Parathyroid adenoma (tissue), 2 donors: ENCODE results near the gene CPNE5.

ENCODE experiments used
- H2AFZ ChIP-seq: fragments of 300-600 bp; sonication (generic); one replicate; pipeline ENCODE4 v1.7.0; 2017; ENCODE audit warnings: antibody characterized with exemption, mild to moderate bottlenecking
- H3K27ac ChIP-seq: fragments of 300-600 bp; sonication (generic); one replicate; pipeline ENCODE4 v1.7.0; 2017
- H3K27me3 ChIP-seq: fragments of 300-600 bp; sonication (generic); one replicate; pipeline ENCODE4 v1.7.0; 2017; ENCODE audit warnings: low read length; ENCODE audit not compliant: control insufficient read depth, insufficient read depth
- H3K36me3 ChIP-seq: fragments of 300-600 bp; sonication (generic); one replicate; pipeline ENCODE4 v1.7.0; 2017; ENCODE audit warnings: low read length; ENCODE audit not compliant: control insufficient read depth, insufficient read depth
- H3K4me1 ChIP-seq: fragments of 300-600 bp; sonication (generic); one replicate; pipeline ENCODE4 v1.7.0; 2017; ENCODE audit warnings: control low read depth
- H3K4me2 ChIP-seq: fragments of 300-600 bp; sonication (generic); one replicate; pipeline ENCODE4 v1.7.0; 2017; ENCODE audit warnings: low read length
- H3K4me3 ChIP-seq: fragments of 300-600 bp; sonication (generic); one replicate; pipeline ENCODE4 v1.7.0; 2017; ENCODE audit warnings: low read depth, low read length
- H3K79me2 ChIP-seq: fragments of 300-600 bp; sonication (generic); one replicate; pipeline ENCODE4 v1.7.0; 2017; ENCODE audit warnings: control low read depth
- H3K9ac ChIP-seq: fragments of 300-600 bp; sonication (generic); one replicate; pipeline ENCODE4 v1.7.0; 2017; ENCODE audit warnings: mild to moderate bottlenecking
- H3K9me3 ChIP-seq: fragments of 300-600 bp; sonication (generic); one replicate; pipeline ENCODE4 v1.7.0; 2017; ENCODE audit warnings: low read length; ENCODE audit not compliant: control insufficient read depth
- TF ChIP-seq, protein P1 (sequence below): fragments of 300-600 bp; sonication (generic); IDR thresholded peaks from one replicate; pipeline ENCODE4 v1.7.0; 2017; ENCODE audit warnings: antibody characterized with exemption, mild to moderate bottlenecking
- donor health status: primary hyperparathyroidism.

Gene CPNE5

DNA sequence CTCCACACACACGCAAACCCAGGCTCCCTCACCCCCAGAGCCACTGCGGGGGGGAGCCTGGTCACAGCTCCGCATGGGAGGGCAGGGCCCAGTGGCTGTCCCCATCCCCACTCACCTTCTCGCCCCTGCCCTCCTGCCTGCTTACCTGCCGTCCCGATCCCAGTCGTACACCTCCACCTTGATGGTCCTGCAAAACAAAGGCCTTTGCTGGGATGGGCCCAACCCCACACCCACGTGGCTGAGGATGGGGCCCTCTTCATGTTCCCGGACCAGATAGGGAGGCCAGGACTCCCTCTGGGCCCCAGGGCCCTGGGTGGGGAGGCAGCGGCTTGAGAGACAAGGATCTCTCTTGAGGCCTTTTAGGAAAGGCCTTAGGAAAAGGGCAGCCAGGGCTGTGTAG, 74.1 kb downstream of the CPNE5 start:
- Histone ChIP-seq H3K27me3 (no peaks in the 10 kb centered on the region), H3K9ac (no peak overlapping the region), H2AFZ (no peak overlapping the region), H3K9me3 (no peaks in the 10 kb centered on the region), H3K79me2 (no peaks in the 10 kb centered on the region), H3K4me2 (no peak overlapping the region), H3K4me1 (no peaks in the 10 kb centered on the region), H3K36me3 (no peaks in the 10 kb centered on the region), H3K4me3 (no peak overlapping the region), H3K27ac (no peak overlapping the region)
- TF ChIP-seq, protein P1, sequence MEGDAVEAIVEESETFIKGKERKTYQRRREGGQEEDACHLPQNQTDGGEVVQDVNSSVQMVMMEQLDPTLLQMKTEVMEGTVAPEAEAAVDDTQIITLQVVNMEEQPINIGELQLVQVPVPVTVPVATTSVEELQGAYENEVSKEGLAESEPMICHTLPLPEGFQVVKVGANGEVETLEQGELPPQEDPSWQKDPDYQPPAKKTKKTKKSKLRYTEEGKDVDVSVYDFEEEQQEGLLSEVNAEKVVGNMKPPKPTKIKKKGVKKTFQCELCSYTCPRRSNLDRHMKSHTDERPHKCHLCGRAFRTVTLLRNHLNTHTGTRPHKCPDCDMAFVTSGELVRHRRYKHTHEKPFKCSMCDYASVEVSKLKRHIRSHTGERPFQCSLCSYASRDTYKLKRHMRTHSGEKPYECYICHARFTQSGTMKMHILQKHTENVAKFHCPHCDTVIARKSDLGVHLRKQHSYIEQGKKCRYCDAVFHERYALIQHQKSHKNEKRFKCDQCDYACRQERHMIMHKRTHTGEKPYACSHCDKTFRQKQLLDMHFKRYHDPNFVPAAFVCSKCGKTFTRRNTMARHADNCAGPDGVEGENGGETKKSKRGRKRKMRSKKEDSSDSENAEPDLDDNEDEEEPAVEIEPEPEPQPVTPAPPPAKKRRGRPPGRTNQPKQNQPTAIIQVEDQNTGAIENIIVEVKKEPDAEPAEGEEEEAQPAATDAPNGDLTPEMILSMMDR = no peak

DNA sequence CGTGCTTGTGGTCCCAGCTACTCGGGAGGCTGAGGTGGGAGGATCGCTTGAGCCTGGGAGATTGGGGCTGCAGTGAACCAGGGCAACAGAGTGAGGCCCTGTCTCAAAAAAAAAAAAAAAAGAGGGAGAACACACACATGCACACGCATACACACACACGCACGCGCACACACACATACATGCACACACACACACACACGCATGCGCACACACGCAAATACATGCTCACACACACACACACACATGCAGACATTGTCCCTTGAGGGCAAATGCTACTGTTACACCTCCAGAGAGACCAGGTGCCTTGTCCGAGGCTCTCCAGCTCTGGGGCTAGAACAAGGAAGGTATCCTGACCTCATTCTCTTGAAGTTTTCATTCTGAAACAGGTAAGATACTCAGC, 77.1 kb downstream of the CPNE5 start:
- H2AFZ ChIP-seq = no peak overlapping the region
- TF ChIP-seq, protein P1 = no peak
- no peaks in the 10 kb centered on the region for H3K27me3 ChIP-seq
- no peak overlapping the region for H3K4me2 ChIP-seq
- H3K9me3 ChIP-seq = no peaks in the 10 kb centered on the region
- no peak overlapping the region for H3K4me3 ChIP-seq
- H3K36me3 ChIP-seq = no peaks in the 10 kb centered on the region
- H3K79me2 ChIP-seq = no peaks in the 10 kb centered on the region
- H3K4me1 ChIP-seq = no peaks in the 10 kb centered on the region
- H3K9ac ChIP-seq = no peak overlapping the region
- H3K27ac ChIP-seq = no peak overlapping the region

DNA sequence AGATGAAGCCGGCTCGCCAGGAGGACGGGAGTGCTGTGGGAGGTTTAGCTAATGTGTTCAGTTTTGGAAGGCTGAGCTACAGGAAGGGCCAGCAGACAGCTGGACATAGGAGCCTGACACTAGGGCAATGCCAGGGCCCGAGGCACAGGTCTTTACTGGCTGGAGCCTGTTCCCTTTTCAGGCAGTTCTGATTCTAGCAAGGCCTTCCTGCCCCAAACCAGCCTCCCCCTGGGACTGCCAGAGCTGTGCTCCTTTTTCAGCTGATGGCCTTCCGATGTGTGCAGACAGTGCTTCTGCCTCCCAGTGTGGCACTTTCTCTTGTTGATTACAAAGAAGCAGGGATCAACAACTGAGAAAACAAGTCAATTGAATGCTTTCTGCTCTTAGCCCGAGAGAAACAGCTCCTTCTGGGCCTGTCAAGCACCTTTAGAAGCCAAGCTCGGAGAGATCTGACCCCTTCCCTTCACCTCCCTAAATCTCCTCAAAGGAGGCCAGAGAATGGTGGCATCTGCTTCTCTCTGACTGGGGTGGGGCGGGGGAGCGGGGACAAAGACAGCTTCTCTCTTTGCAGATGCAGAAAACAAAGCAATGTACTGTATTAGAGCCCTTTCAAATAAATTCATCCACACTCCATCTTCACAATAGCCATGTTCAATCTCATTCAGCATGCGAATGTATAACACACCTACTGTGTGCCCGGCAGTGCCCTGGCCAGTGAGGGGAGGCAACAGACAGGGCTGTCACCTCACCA, 78.4 kb downstream of the CPNE5 start:
- Histone ChIP-seq H3K4me3 (no peak overlapping the region), H3K4me2 (no peak overlapping the region), H3K27me3 (no peaks in the 10 kb centered on the region), H3K9ac (no peak overlapping the region), H2AFZ (no peak overlapping the region), H3K79me2 (no peaks in the 10 kb centered on the region), H3K27ac (no peak overlapping the region), H3K9me3 (no peaks in the 10 kb centered on the region), H3K36me3 (no peaks in the 10 kb centered on the region), H3K4me1 (no peaks in the 10 kb centered on the region)
- TF ChIP-seq, protein P1 = no peak

DNA sequence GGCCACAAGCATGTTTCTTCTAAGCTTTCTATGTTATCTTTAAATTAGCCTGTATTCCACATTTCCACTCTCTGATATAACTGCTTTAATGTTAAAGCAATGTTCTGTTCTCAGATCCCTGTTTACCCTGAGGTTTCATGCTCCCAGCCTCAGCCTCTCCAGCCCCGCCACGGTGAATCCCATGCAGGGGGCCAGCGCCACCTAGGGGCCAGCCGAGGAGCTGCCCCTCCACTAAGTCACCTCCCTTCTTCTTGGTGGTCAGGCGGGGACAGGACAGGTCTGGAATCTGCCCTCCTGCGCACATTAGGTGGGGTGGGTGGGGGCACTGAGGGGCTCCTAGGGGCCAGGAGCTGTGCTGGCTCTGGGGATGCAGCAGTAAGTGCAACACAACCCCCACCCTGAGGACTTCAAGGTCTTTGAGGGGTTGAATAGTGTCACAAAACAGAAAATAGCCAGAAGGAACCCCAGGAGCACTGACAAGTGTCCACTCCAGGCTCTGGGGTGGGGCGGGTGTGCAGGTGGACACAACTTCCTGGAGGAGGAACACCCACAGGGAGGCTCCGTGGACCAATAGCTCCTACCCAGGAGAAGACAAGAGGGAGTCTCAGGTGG, 80.0 kb downstream of the CPNE5 start:
- H3K9ac ChIP-seq = no peak overlapping the region

More for the DNA sequence above, 80.0 kb downstream of the CPNE5 start:
- Histone ChIP-seq H3K9me3 (no peaks in the 10 kb centered on the region), H3K4me2 (no peak overlapping the region), H3K36me3 (no peaks in the 10 kb centered on the region), H3K4me1 (no peaks in the 10 kb centered on the region), H3K4me3 (no peak overlapping the region), H2AFZ (peak overlapping the region; percentile 12), H3K27me3 (no peaks in the 10 kb centered on the region), H3K27ac (no peak overlapping the region), H3K79me2 (no peaks in the 10 kb centered on the region)
- TF ChIP-seq, protein P1 = peak; percentile 99
